LNCaP clone FGC (cell line): ENCODE data around the gene RELL2.
"Not testable (repeated sequence)": the region's sequence is repeated elsewhere in the genome, so short reads cannot be mapped to it uniquely, and the experiment has no call there.

Experiments used
- DNase-seq: peaks from one replicate; pipeline ENCODE4 v3.0.0-alpha.2; 2011; ENCODE audit warnings: low read depth
- H3K4me3 ChIP-seq: 2 replicates; pipeline ENCODE4 v1.5.1; 2011; ENCODE audit warnings: mild to moderate bottlenecking, low read depth, low read length, control low read depth
- CTCF ChIP-seq: IDR thresholded peaks from 2 replicates; pipeline ENCODE4 v1.5.1; 2012; ENCODE audit warnings: mild to moderate bottlenecking; ENCODE audit not compliant: control insufficient read depth, insufficient read depth; ENCODE audit errors: extremely low read depth

The RELL2 gene

GRCh38 chr5:141602606-141603005 is 34.2 kb upstream of the RELL2 start:
- DNase-seq, result no peak
- H3K4me3 ChIP-seq, result no peak overlapping the region
- TF ChIP-seq CTCF, result no peak

GRCh38 chr5:141603923-141604717 is 32.7 kb upstream of the RELL2 start:
- no peak for TF ChIP-seq CTCF
- DNase-seq, result no peak

GRCh38 chr5:141605523-141606277 is 31.1 kb upstream of the RELL2 start:
- no peak for TF ChIP-seq CTCF
- no peak for DNase-seq

More at GRCh38 chr5:141603923-141604717, 32.7 kb upstream of the RELL2 start:
- H3K4me3 ChIP-seq, result no peak overlapping the region

GRCh38 chr5:141608046-141608445 is 28.8 kb upstream of the RELL2 start:
- no peak overlapping the region for H3K4me3 ChIP-seq
- DNase-seq, result no peak
- TF ChIP-seq CTCF, result no peak

More at GRCh38 chr5:141605523-141606277, 31.1 kb upstream of the RELL2 start:
- H3K4me3 ChIP-seq, result no peak overlapping the region

- no peak for DNase-seq
- no peak overlapping the region for H3K4me3 ChIP-seq
- TF ChIP-seq CTCF, result no peak
Observed at GRCh38 chr5:141608557-141608956, 28.2 kb upstream of the RELL2 start.

- no peak for DNase-seq
- H3K4me3 ChIP-seq, result no peak overlapping the region
- TF ChIP-seq CTCF, result no peak
Observed at GRCh38 chr5:141609044-141609443, 27.8 kb upstream of the RELL2 start.

- DNase-seq, H3K4me3 ChIP-seq: not testable (repeated sequence)
Observed at GRCh38 chr5:141609921-141610320, 26.9 kb upstream of the RELL2 start.
